Activated T-helper 17 cell treated with anti-CD3 and anti-CD28 coated beads, Interleukin-2, amount 50 U/mL, for 72 hours (primary cell): ENCODE measurements around the gene NUAK1. TPM values are rescaled to one million over a fixed set of nuclear protein-coding genes. Genes with fewer than 3 reads are reported as not detected.

ENCODE experiments used
- ATAC-seq: fragments of 150-1000 bp; cut with Tn5 transposase; replicated peaks from 2 replicates; pipeline ENCODE4 v1.10.0; 2021; ENCODE audit warnings: mild to moderate bottlenecking, moderate library complexity
- H3K27ac Mint-ChIP-seq: one replicate; pipeline ENCODE4 v1.8.0; 2022; ENCODE audit warnings: mixed read lengths
- H3K27me3 Mint-ChIP-seq: one replicate; pipeline ENCODE4 v1.8.0; 2022; ENCODE audit warnings: mixed read lengths
- H3K36me3 Mint-ChIP-seq: one replicate; pipeline ENCODE4 v1.8.0; 2022; ENCODE audit warnings: low read depth, mild to moderate bottlenecking, mixed read lengths
- H3K4me1 Mint-ChIP-seq: one replicate; pipeline ENCODE4 v1.8.0; 2022; ENCODE audit warnings: mixed read lengths
- H3K4me3 Mint-ChIP-seq: one replicate; pipeline ENCODE4 v1.8.0; 2022; ENCODE audit warnings: mild to moderate bottlenecking, mixed read lengths
- H3K9me3 Mint-ChIP-seq: one replicate; pipeline ENCODE4 v1.8.0; 2022; ENCODE audit warnings: mixed read lengths
- total RNA-seq, 2 donors: library from RNA; stranded (reverse); gene quantifications; one replicate each; pipeline ENCODE4 v1.2.3, GENCODE V29; 2022

NUAK1 gene
- total RNA-seq, 2 donors from 2014 or later: not detected

GRCh38 chr12:106114447-106115068, 24.2 kb downstream of the NUAK1 start:
- Mint-ChIP-seq H3K27me3 (peaks cover 24% of the 10 kb centered on the region), H3K4me1 (no peaks in the 10 kb centered on the region), H3K36me3 (no peaks in the 10 kb centered on the region), H3K4me3 (no peak overlapping the region), H3K27ac (no peak overlapping the region), H3K9me3 (no peaks in the 10 kb centered on the region)
- ATAC-seq: no peak

- ATAC-seq: no peak
- H3K36me3 Mint-ChIP-seq: no peaks in the 10 kb centered on the region
- peaks cover 26% of the 10 kb centered on the region for H3K27me3 Mint-ChIP-seq
- no peaks in the 10 kb centered on the region for H3K4me1 Mint-ChIP-seq
- H3K4me3 Mint-ChIP-seq: no peak overlapping the region
- H3K9me3 Mint-ChIP-seq: no peaks in the 10 kb centered on the region
- H3K27ac Mint-ChIP-seq: no peak overlapping the region
These were observed 24.8 kb downstream of the NUAK1 start for GRCh38 chr12:106113824-106114446.

DNA sequence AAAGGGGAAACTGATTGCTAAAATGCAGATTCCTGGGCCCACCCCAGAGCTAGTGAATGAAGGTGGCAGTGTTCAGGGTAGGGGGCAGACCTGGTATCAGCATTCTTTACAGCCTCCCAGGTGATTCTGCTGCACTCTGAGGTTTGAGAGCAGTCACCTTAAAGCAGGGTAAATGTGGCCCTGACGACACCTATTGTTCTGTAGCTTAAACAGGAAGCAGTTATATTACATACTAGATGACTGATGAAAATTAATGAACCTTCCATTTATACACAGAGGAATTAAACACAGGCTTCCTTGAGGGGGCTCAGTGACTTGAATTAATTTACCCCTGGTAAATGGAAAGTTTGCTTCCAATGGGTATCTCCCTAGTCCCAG, 25.3 kb downstream of the NUAK1 start:
- peak; percentile 12 for ATAC-seq
- Mint-ChIP-seq H3K27ac (no peak overlapping the region), H3K36me3 (no peaks in the 10 kb centered on the region), H3K9me3 (no peaks in the 10 kb centered on the region), H3K4me3 (no peak overlapping the region), H3K27me3 (peaks cover 22% of the 10 kb centered on the region), H3K4me1 (no peaks in the 10 kb centered on the region)

DNA sequence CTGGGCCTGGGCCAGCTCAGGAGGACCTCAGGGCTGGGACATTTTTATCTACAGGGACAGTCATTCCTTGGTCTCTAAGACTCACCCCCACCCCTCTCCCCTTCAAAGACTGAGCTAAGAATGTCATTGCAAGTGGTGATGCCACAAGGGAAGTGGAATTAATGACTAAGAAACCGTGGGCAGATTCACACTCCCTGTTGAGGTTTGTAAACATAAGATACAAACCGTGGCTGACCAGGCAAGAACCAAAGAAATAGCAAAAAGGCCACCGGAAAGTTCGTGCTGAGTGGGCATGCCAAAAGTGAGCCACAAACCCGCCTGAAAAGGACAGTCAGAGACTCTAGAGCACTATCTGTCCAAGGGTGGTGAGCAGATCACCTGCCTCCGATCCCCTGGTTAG, 25.7 kb downstream of the NUAK1 start:
- no peaks in the 10 kb centered on the region for H3K9me3 Mint-ChIP-seq
- H3K4me1 Mint-ChIP-seq: no peaks in the 10 kb centered on the region
- peaks cover 19% of the 10 kb centered on the region for H3K27me3 Mint-ChIP-seq
- no peak overlapping the region for H3K4me3 Mint-ChIP-seq
- ATAC-seq: peak; percentile 66
- H3K27ac Mint-ChIP-seq: no peak overlapping the region
- no peaks in the 10 kb centered on the region for H3K36me3 Mint-ChIP-seq

DNA sequence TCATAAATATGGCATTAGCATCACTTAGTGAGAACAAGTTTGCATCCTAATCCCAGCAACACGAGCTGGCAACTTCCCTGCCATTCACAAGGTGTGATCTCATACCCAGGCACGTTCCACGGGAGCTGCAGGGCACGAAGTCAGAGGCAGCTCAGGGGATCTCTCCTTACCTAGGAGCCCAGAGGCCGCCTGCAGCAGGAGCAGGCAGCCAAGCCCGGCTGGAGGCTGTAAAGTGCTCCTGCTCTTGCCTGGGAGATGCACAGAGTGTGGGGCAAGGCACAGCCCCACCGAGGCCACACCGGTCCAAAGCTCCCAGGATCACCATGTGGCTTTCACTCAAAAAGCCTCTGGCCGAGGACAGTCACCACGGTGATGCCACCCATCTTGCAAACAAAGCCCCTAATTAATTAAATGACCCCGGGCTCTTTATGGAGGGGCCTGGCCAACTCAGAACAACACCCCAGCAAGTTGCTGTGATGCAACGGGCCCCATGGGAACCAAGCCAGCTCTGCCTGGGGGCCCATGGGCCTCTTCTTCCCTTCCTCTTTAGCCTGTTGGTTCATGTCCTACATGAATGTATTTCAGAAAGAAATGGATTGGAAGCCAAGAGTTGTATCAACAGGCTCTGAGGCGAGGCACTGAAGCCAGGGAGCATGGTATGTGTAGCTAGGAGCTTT, 26.5 kb downstream of the NUAK1 start:
- H3K4me1 Mint-ChIP-seq: no peaks in the 10 kb centered on the region
- no peak overlapping the region for H3K27ac Mint-ChIP-seq
- ATAC-seq: no peak
- H3K9me3 Mint-ChIP-seq: no peaks in the 10 kb centered on the region
- peaks cover 24% of the 10 kb centered on the region for H3K27me3 Mint-ChIP-seq
- no peaks in the 10 kb centered on the region for H3K36me3 Mint-ChIP-seq
- H3K4me3 Mint-ChIP-seq: no peak overlapping the region

DNA sequence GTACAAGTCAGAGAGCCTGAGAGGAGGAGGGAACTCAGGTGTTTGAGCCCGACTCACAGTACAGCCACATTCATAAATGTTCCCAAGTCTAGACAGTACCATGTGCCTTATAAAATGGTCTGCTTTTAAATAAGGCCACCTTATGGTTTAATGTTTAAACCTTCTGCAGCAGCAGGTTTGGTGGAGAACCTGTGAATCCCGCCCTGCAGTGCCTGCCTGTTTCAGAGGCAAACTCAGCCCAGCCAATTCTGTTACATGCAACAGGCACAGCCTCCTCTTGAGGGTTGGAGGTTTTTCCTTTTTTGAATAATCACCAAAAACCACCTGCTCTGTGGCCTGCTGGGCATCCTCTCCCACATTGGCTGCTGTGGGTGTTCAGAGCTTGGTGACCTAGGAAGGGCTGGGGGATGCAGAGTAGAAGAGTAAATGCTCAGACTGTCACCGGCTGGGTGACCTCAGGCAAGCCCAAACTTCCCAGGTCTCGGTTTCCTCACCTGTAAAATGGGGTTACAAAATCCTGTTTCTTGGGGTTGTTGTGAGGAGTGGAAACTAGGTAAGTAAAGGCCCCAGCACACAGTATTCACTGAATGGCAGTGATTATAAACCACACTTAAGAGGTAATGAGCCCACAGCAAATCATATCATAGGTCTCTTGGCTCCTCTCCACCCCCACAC, 28.0 kb downstream of the NUAK1 start:
- no peak for ATAC-seq
- Mint-ChIP-seq H3K36me3 (no peaks in the 10 kb centered on the region), H3K4me3 (no peak overlapping the region), H3K9me3 (no peaks in the 10 kb centered on the region), H3K27me3 (peaks cover 26% of the 10 kb centered on the region), H3K27ac (no peak overlapping the region), H3K4me1 (no peaks in the 10 kb centered on the region)

DNA sequence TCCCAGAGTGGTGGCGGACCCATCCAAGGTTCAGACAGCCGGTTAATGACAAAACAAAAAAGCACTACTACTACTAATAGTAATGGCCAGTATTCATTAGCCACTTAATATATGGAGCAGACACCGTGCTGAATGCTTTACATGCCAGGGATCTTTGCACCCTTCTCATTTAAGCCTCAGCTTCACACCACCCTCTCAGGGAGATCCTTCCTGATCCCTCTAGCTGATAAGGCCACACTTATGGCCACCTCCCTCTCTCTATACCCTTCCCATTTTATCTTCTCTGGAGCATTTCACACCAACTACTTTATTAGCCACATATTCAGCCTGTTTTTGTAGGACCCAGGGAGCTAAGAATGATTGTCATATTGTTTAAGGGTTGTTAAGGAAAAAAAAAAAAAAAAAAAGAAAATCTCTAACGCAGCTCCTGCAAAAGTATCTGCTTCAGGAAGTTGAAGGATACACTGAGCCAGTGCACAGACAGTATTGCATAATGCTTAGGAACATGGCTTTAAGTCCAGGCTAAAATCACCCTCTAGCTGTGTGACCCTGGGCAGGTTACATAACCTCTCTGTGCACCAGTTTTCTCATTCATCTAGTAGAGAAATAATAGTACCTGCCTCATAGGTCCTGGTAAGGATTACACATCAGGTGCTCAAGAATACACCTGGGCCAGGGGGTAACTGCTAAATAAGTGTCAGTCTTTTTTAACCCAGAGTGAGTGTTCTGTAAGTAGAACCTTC, 29.4 kb downstream of the NUAK1 start:
- Mint-ChIP-seq H3K4me1 (no peaks in the 10 kb centered on the region), H3K9me3 (no peaks in the 10 kb centered on the region), H3K27ac (no peak overlapping the region), H3K36me3 (no peaks in the 10 kb centered on the region), H3K27me3 (peaks cover 32% of the 10 kb centered on the region), H3K4me3 (no peak overlapping the region)
- ATAC-seq: no peak

- H3K27me3 Mint-ChIP-seq: peaks cover 37% of the 10 kb centered on the region
- H3K27ac Mint-ChIP-seq: no peak overlapping the region
These were observed 30.4 kb downstream of the NUAK1 start for GRCh38 chr12:106108185-106108835.

DNA sequence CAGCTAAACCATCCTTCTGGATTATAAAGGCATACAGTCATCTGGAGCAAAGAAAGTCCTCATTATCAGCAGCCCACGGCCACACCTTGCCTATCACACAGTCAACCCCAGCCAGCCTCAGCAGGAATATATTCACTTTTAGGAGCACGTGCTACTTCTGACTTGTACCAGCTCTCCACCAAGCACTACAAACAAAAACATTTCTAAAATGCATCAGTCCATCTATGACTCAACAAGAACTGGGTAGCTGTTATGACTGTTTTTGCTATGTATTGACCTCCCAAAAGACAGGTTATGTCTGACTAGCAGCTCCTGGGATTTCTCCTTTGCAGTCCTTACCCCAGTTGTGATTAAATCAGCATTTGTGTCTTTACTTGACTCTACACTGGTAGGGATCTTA, 31.2 kb downstream of the NUAK1 start:
- no peaks in the 10 kb centered on the region for H3K4me1 Mint-ChIP-seq
- peaks cover 44% of the 10 kb centered on the region for H3K27me3 Mint-ChIP-seq
- no peak overlapping the region for H3K27ac Mint-ChIP-seq
- no peak for ATAC-seq
- no peak overlapping the region for H3K4me3 Mint-ChIP-seq
- no peaks in the 10 kb centered on the region for H3K36me3 Mint-ChIP-seq
- H3K9me3 Mint-ChIP-seq: no peaks in the 10 kb centered on the region

More at GRCh38 chr12:106108185-106108835, 30.4 kb downstream of the NUAK1 start:
- Mint-ChIP-seq H3K4me3 (no peak overlapping the region), H3K9me3 (no peaks in the 10 kb centered on the region), H3K4me1 (no peaks in the 10 kb centered on the region), H3K36me3 (no peaks in the 10 kb centered on the region)
- no peak for ATAC-seq

GRCh38 chr12:106106892-106107291, 31.9 kb downstream of the NUAK1 start:
- H3K4me1 Mint-ChIP-seq: no peaks in the 10 kb centered on the region
- H3K27ac Mint-ChIP-seq: no peak overlapping the region
- no peak overlapping the region for H3K4me3 Mint-ChIP-seq
- ATAC-seq: no peak
- no peaks in the 10 kb centered on the region for H3K36me3 Mint-ChIP-seq
- H3K9me3 Mint-ChIP-seq: no peaks in the 10 kb centered on the region
- H3K27me3 Mint-ChIP-seq: peaks cover 44% of the 10 kb centered on the region

DNA sequence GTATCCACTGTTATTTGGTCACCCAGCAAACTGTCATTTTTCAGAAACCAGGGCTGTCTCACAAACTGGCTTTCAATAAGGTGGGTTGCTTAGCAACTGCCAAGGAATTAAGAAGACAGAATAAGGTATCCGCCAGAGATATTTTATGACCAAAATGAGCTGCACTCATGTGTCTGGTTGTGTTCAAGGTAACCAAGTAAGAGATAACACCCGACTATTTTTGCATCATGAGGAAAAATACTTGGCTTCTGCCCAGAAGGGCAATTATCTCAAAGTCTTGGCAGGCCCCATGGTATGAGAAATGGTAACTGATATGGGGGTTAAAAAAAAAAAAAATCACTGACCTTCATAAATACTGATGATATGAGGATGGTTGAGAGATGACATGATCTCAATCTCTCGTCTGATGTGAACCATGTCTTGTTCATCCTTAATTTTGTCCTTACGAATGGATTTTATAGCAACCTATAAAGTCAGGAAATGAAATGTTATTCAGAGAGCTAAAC, 32.6 kb downstream of the NUAK1 start:
- H3K27me3 Mint-ChIP-seq: peaks cover 47% of the 10 kb centered on the region
- no peaks in the 10 kb centered on the region for H3K9me3 Mint-ChIP-seq
- H3K4me1 Mint-ChIP-seq: no peaks in the 10 kb centered on the region
- H3K27ac Mint-ChIP-seq: no peak overlapping the region
- no peak for ATAC-seq
- H3K4me3 Mint-ChIP-seq: no peak overlapping the region
- H3K36me3 Mint-ChIP-seq: no peaks in the 10 kb centered on the region

DNA sequence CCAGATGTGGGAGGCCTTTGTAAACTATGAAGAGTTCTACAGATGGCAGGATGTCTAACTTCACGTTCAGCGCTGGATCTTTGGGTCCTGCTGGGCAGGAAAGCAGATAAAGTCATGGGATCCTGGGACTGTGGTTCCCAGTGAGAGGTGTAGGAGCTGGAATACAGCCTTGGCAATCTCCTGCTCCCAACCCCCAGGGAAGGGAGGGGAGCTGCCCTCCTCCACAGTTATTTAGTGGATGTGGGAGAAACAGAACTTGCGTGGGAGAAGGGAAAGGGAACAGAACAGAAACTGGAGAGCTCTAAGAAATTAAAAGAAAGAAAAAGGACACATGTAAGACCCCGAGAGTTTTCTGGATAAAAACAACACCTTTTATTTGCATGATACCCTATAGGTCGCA, 37.0 kb downstream of the NUAK1 start:
- Mint-ChIP-seq H3K4me1 (no peaks in the 10 kb centered on the region), H3K9me3 (no peaks in the 10 kb centered on the region), H3K27ac (no peak overlapping the region), H3K4me3 (no peak overlapping the region), H3K27me3 (peaks cover 48% of the 10 kb centered on the region), H3K36me3 (no peaks in the 10 kb centered on the region)
- no peak for ATAC-seq

- no peaks in the 10 kb centered on the region for H3K4me1 Mint-ChIP-seq
- ATAC-seq: no peak
- H3K9me3 Mint-ChIP-seq: no peaks in the 10 kb centered on the region
- H3K4me3 Mint-ChIP-seq: no peak overlapping the region
- peaks cover 50% of the 10 kb centered on the region for H3K27me3 Mint-ChIP-seq
- H3K36me3 Mint-ChIP-seq: no peaks in the 10 kb centered on the region
- no peak overlapping the region for H3K27ac Mint-ChIP-seq
These were observed 40.0 kb downstream of the NUAK1 start for GRCh38 chr12:106098691-106099200.

DNA sequence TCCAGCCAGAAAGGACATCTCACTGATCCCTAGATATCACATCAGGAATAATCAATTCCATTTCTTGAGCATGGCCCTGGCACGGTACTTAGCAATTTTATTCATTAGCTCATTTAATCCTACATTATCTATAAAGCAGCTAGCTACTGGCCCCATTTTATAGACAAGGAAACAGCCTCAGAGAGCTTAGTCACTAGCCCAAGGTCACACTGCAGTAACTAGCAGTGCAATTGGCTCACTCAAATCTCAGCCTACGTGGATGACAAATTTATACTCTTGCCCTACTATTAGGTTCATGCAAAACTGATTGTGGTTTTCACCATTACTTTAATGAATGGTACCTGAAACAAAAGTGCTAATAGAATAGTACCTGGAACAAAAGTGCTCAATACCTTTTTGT, 41.7 kb downstream of the NUAK1 start:
- Mint-ChIP-seq H3K4me1 (no peaks in the 10 kb centered on the region), H3K9me3 (no peaks in the 10 kb centered on the region)

More for the DNA sequence above, 41.7 kb downstream of the NUAK1 start:
- H3K4me3 Mint-ChIP-seq: no peak overlapping the region
- H3K27ac Mint-ChIP-seq: no peak overlapping the region
- peaks cover 45% of the 10 kb centered on the region for H3K27me3 Mint-ChIP-seq
- ATAC-seq: no peak
- H3K36me3 Mint-ChIP-seq: no peaks in the 10 kb centered on the region
